GM19395 (cell line): Measurements from ENCODE around the gene CBFB.
"Not testable (repeated sequence)": the region's sequence is repeated elsewhere in the genome, so short reads cannot be mapped to it uniquely, and the experiment has no call there.

Experiments used
- ATAC-seq: cut with Tn5 transposase; IDR thresholded peaks from one replicate; pipeline ENCODE4 v1.9.1; 2021; ENCODE audit warnings: mild to moderate bottlenecking, moderate library complexity; ENCODE audit not compliant: unreplicated experiment

Gene CBFB

DNA sequence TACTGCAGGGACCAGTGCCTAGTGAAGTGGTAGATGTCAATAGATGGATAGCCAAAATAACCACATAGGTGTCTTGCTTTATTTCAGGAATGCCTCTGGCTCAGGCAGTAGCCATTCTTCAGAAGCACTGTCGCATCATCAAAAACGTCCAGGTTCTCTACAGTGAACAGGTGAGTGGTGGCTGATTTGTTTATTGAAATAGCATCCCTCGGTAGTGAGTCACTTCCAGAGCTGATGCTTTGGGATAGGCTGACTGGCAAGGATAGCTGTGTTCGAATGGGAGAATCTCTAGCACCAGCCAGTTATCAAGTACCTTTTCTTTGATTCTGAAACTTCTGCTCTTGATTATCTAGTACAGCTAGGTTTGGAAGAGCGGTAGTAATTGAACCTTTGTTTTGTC is 91.1 kb downstream of the CBFB start:
- no peak for ATAC-seq

DNA sequence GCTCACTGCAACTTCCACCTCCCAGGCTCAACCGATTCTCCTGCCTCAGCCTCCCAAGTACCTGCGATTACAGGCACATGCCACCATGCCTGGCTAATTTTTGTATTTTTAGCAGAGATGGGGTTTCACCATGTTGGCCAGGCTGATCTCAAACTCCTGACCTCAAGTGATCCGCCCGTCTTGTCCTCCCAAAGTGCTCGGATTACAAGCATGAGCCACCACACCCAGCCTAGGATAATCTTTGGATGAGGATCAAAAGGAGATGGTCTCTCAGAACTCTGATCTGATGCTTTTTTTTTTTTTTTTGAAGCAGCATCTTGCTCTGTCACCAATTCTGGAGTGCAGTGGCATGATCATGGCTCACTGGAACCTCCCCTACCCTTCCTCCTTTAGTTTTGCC is 93.8 kb downstream of the CBFB start:
- not testable (repeated sequence) for ATAC-seq

DNA sequence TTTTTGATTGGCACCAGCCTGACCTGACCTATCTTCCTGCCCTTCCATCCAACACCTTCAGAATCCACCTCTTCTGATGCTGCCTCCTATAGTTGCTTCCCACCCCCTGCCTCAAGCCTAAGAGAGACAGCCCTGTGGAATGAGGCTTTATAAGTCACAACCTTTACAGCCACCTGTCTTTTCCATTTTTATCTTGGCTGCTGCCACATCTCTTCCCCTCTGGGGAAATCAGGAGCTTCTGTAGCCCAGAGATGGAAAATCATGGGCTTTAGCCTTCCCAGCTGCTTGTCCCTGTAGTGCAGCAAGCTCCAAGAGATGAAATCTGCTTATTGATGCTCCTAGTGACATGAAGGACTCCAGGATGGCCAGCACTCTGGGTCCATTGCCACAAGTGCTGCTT is 99.5 kb downstream of the CBFB start:
- ATAC-seq: no peak

DNA sequence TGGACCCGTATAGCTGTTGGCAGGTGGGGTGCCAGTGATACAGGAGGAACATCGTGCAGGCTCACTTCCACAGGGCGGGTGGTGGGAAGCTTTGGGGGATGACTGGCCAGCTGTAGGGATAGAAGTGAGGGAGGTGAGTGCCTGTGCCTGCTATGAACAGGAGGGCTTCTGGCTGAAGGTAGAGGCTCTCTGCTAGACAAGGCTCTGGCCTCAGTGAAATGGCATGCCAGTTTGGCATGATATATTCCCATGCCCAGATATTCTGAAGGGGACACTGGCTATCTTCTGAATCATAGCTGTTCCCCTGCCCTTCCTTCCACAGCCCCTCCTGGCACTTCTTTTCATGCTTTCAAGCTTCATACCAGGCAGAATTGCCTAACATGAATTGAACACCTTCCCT is 99.9 kb downstream of the CBFB start:
- ATAC-seq: no peak

DNA sequence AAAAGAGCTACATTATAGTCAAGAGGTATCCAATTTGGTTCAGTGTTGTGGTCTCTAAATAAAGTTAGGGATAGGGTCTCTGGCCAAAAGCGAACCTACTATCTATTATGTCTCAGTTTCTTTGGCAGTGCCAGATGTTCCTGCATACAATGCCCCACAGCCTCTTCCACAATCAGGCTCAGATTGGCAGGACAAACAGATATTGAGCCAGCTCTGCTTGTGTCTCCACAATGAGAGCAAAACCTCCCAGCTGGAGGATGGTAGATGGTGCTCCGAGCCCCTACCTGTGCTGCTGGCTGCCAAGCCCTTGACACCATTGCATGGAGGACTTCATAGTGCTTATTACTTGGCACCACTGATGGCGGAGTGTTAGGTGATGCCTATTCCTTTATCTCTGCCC is 100.5 kb downstream of the CBFB start:
- ATAC-seq: no peak

DNA sequence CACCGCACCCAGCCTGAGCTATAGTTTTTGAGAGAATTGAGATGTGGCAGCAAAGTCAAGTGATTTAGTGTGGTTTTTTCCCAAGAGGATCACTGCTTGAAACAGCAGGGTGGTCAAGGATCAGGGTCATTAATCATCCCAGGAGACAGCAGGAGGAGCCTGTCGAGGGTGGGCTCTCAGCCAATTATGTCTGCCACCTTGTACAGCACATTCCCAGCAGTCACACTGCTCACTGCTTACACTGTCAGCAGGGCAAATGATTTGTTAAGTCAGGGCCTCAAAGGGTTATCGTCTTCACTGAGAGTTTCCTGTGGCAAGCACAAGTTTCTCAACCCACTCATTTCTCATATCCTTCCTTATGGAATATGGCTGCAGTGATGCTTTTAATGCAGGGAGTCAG is 108.7 kb downstream of the CBFB start:
- ATAC-seq: no peak

DNA sequence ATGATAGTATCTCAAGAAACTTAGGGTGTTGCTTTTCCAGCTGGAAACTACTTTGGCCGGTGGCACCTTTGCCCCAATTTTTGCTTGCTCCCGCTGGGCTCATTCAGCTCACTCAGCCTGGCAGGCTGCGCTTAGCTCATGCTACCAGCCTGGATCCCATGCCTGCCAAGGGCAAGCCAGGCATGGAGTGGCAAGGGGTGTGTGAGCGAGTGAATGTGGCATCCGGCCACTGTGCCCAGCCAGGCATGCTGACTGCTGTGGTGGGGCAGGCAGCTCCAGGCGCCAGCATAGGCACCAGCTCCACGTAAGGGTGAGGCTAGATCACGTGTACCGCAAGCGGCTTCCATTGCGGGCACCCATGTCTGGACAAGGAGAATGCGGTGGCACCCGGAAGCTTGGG is 112.4 kb downstream of the CBFB start:
- ATAC-seq: no peak

DNA sequence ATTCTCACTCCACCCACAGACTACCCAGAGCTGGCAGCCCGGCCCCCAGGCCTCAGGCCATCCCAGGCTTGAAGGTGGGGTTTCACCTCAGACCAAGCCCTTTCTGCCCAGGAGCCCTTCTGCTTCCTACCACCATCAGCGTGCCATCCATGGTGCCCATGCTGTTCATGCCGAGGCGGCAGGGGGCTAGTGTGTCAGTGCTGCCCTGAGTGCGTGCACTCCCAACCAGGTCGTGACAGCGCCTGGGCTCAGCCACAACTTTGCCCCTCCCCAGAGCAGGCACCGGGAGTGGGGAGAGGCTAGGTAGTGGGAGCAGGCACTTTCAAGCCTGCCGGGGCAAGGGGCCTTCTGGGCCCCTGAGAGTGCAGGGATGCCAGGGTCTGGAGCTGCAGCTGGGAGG is 113.4 kb downstream of the CBFB start:
- ATAC-seq: no peak

DNA sequence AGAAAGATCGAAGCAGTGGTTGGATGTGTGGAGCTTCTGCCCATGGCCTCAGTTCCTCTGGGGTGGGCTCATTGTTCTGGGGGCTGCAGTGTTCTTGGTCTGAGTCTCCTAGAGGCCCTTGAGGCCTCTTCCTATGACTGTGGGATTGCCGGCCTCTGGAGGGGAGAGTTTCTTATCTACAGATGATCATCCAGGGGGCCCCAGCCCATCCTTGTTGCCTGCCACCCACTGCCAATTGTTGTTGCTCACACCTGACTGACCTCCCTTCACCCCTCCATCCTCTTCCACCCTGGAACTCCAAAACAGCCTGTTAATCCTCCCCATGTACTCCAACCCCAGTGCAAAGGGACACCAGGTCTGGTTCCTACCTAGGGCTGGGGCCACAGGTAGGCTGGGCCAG is 116.0 kb downstream of the CBFB start:
- no peak for ATAC-seq

DNA sequence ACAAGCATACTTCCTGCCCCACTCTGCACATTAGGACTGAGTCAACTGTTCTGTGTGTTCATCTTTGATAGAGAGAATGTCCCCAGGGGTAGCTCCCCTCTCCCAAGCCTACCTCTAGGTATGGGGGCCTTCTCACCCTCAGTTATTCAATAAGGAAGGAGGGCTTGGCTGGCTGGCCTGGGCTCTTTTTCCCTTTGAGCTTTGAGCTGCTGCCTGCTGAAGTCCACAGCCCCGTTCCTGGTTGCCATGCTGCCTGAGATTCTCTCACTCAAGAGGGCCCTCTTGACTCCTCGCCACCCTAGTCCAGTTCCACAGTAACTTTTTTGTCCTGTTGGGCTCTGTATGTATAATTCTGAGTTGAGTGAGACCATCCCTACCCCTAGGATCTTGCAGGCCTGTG is 116.8 kb downstream of the CBFB start:
- no peak for ATAC-seq

DNA sequence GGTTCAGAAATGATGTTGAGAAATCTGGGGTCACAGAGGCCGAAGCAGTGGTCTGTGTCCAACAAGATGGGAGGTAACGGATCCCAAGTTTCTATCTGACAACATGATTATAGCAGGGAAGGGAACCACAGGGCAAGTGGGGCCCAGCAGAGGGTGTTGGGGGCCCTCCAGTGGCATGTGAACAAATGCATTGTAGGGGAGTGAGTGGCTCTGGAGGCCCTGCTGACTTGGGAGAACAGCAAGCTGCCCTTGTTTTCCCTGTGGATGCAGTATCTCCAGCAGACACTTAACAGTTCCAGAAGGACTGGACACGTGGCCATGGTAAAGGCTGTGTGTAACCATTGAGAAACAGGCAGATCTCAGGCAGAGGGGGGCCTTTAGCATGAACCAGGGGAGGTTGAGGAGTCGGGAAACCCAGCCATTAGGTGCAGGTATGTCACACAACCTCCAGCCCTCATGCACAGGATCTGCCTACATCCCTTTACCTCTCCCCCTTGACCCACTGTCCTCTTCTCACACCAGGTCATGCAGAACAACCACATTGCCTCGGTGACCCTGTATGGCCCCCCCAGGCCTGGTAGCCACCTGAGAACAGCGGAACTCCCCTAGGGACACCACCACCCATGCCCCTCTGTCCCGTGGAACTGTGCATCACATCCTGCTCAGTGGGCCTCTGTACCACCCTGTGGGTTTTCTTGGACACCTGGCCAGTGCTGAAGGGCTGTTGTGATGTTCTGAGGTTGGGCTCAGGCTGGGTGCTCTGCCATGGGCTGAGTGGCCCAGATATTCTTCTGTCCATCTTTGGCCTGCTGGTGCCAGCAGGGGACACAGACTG is 117.8 kb downstream of the CBFB start:
- ATAC-seq: no peak

DNA sequence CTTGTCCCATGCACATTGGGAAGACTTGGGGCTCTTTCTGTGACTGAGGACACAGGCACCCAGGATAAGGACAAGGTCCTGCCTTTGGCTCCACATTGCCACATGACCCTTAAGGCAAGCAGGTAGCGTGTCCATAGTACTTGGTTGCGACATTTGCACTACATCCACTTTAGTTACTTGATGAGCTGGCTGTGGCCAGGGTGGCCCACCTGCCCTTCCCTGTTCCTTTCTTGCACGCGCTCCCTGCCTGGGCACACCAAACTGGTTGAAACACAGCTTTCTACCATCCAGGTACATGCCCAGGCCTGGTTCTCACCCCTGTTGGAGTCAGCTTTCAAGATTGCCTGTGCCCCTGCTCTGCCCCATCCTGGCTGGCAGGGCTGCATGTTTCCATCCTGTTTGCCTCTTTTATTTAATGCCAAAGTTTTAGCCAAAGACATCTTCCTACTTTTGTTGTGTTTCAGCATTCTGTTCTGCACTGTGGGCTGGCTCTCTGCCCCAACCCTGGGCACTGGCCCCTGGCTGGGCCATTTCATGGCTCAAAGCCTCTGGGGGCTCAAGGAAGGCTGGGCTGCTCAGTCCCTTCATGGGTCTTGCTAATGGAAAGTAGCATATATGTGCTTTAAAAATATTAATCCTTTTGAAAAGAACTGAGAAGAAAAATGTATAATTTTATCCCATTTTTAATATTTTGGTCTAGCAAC is 118.6 kb downstream of the CBFB start:
- no peak for ATAC-seq

DNA sequence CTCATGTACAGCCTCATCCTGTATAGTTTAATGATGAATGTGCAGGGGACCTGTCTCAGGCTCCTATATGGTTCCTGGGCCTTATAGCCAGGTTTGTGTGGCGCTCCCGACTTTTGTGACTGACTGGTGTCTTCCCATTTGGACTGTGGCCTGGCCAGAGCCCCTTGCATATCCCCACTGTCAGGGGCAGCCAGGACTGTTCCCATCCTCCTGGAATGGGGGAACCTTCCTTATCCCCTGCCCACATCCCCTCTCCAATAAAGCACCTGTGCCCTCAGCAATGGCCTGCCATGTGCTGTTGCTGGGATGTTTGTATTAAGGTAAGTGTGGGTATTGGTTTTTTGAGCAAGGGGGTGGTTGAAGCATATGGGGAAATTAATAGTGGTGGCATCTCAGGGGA is 119.3 kb downstream of the CBFB start:
- no peak for ATAC-seq

DNA sequence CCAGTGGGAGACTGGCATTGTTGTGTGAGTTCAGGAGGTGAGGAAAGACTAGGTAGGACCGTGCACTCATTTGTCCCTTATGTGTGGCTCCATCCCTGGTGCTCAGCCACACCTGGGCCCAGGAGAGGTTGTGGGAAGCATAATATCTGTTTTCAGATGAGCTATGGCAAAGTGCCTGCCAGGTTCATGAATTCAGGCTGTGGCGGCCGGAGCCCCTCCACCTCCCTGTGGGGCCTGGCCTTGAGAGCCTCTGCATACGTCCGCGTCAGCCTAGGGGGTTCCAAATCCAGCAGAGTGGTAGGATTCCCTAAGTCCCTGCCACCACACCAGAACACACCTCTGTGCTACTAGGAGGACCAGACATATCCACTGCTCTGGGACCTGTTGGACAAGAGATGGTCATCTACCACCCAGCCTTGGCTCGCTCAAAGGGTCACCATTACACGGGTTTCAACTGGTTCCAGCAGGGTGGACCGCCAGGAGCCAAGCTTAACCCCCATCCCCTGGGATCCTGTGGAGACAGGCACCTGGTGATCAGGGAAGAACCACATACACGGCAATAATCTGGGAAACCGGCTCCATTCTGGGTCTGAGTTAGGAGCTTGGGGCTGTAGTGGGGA is 119.8 kb downstream of the CBFB start:
- no peak for ATAC-seq

DNA sequence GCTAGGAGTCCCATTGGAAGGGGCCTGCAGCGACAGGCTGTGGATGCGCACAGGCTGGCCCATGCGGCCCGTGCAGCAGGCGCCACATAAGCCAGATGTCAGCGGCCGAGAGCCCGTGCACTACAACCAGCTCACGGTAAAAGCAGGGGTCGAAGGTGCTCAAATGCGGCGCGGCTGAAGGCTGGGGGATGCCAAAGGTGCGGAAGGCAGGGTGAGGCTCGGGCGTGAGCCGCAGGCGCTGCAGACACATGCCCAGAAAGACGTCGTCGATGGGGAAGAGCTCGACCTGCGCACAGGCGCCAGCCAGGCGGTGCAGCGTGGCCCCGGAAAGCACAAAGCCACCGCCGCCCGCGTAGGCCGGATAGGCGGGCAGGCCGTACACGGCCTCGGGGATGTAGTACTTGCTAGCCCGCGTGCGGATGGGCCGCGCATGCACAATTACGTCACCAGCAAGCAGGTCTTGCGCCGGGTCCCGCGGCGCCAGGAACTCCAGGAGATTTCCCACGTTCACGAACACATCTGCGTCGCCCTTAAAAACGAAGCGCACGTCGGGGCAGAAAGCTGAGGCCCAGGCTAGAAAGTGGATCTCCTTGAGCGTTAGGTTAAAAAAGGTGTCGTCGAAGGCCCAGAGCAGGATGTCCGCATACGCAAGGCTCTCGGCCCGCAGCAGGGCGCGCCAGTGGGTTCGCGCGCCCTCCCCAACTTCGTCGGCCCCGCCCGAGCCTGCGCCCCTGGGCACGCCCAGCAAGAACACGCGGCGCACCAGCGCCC is 120.5 kb downstream of the CBFB start:
- ATAC-seq: no peak

DNA sequence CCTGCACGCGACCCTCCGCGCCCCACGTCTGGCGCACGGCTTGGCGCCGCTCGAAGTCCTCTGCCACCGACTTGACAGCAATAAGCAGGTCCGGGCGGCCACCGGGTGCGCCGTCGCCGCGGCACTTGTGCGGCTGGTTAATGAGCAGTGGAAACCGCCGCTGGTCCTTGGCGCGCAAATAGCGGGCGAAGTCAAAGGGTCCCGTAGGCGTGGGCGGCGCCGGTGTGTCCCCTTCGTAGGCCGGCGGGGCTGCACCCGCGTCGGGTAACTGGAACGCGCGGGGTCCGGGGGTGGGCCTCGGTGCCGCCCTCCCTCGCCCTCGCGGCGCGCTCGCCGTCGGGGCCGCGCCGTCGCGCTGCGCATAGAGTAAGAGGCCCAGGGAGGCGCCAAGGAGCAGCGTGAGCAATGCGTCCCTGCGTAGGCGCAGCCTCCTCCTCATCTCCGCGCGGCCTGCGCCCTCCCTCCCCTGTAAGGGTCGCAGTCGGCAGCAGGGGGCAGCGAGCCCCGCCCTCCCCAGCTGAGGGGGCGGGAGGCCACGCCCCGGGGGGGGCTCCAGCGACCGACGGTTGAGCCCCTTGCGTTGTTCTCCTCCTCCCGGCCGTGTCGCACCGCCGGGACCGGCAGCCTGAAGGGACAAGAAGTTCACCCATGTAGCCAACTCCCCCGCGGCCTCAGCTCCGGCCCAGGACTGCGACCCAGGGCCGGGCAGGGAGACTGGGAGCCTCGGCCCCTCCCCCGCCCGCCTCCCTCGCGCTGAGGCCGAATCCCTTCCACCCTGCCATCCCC is 121.3 kb downstream of the CBFB start:
- peak; percentile 48 for ATAC-seq
